ENCODE measurements around the gene ENTHD1. TPM values are rescaled to one million over a fixed set of nuclear protein-coding genes. Genes with fewer than 3 reads are reported as not detected.
A peak's percentile ranks its signal among the peaks of the same experiment; 100 is the strongest.

Gene ENTHD1
- total and polyA plus RNA-seq, 9 of the 15 experiments (the other 6 are each of a cell fraction or from before 2014, with no cell fraction given), result 0.13 to 0.98 (median 0.35) TPM

GRCh38 chr22:39920134-39920743, 26.7 kb upstream of the ENTHD1 start (continued):
- TF ChIP-seq ZNF609 (CRISPR knock-in tag; IDR thresholded peaks at IDR 0.05; ENCODE audit: borderline replicate concordance) (no peak), PCBP2 (IDR thresholded peaks at IDR 0.05; ENCODE audit: low read depth, low read length, poor library complexity, severe bottlenecking) (no peak), ZEB2 (IDR thresholded peaks at IDR 0.05) (peak; percentile 91), MAFK (IDR thresholded peaks at IDR 0.05; ENCODE audit: low read length) (peak; percentile 48; the same call in 1 of the 2 replicates), ERF (CRISPR knock-in tag; IDR thresholded peaks at IDR 0.05) (no peak), ARID3B (CRISPR knock-in tag; IDR thresholded peaks at IDR 0.05; ENCODE audit: borderline replicate concordance) (no peak), POLR3G (IDR thresholded peaks at IDR 0.05; ENCODE audit: extremely low read depth, insufficient read length, insufficient replicate concordance) (no peak), ZNF253 (CRISPR knock-in tag; conservative IDR thresholded peaks at IDR 0.05) (no peak), NR2C1 (IDR thresholded peaks at IDR 0.05) (no peak), NR2C1 (tag; IDR thresholded peaks at IDR 0.05) (no peak), U2AF1 (optimal IDR thresholded peaks at IDR 0.05; ENCODE audit: low read depth, low read length) (no peak), HIVEP1 (CRISPR knock-in tag; IDR thresholded peaks at IDR 0.05) (no peak), ZNF668 (CRISPR knock-in tag; IDR thresholded peaks at IDR 0.05) (no peak), ZNF449 (CRISPR knock-in tag; IDR thresholded peaks at IDR 0.05) (no peak), CBFA2T3 (IDR thresholded peaks at IDR 0.05) (peak; percentile 95)
- TF ChIP-seq, protein P1, sequence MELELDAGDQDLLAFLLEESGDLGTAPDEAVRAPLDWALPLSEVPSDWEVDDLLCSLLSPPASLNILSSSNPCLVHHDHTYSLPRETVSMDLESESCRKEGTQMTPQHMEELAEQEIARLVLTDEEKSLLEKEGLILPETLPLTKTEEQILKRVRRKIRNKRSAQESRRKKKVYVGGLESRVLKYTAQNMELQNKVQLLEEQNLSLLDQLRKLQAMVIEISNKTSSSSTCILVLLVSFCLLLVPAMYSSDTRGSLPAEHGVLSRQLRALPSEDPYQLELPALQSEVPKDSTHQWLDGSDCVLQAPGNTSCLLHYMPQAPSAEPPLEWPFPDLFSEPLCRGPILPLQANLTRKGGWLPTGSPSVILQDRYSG (tag; conservative IDR thresholded peaks at IDR 0.05; ENCODE audit: low read depth), result no peak
- TF ChIP-seq, protein P2, sequence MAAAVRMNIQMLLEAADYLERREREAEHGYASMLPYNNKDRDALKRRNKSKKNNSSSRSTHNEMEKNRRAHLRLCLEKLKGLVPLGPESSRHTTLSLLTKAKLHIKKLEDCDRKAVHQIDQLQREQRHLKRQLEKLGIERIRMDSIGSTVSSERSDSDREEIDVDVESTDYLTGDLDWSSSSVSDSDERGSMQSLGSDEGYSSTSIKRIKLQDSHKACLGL (CRISPR knock-in tag; IDR thresholded peaks at IDR 0.05; ENCODE audit: borderline replicate concordance, poor library complexity, severe bottlenecking), result no peak

Data from K562 (cell line).